Common myeloid progenitor, CD34-positive (primary cell): ENCODE data around the gene MAMDC2.

Source experiments
- CTCF ChIA-PET: fragments of 350-600 bp; sonication (Branson Sonifier 250); formaldehyde crosslinking; loops from one replicate; lab custom pipeline; 2021; ENCODE audit warnings: antibody characterized with exemption; lab: Charles Lee
- POLR2A ChIA-PET: fragments of 350-600 bp; sonication (Branson Sonifier 250); formaldehyde crosslinking; loops from one replicate; lab custom pipeline; 2021; ENCODE audit warnings: antibody characterized with exemption; lab: Charles Lee
- DNase-seq, 3 donors: peaks; one replicate each; pipeline versions ENCODE4 v3.0.0 to v3.0.0-alpha.2; 2013
- H3K27ac ChIP-seq, 2 experiments: 1 replicate in 1 of 2; 2 replicates in 1 of 2; pipeline ENCODE4 v1.7.0; 2013; ENCODE audit warnings: inconsistent platforms in 2 of 2, low read length in 2 of 2, mild to moderate bottlenecking in 2 of 2, low read depth in 1 of 2, moderate library complexity in 1 of 2; ENCODE audit not compliant: severe bottlenecking in 2 of 2, insufficient read depth in 1 of 2, poor library complexity in 1 of 2
- H3K27me3 ChIP-seq, 5 experiments: replicated peaks in 2 of 5; 1 replicate in 3 of 5; 2 replicates in 2 of 5; pipeline versions ENCODE4 v1.6.1 to v1.7.0; 2013; ENCODE audit warnings: low read length in 4 of 5, mild to moderate bottlenecking in 2 of 5, moderate library complexity in 2 of 5, inconsistent platforms in 1 of 5; ENCODE audit not compliant: insufficient read depth in 5 of 5, control insufficient read depth in 4 of 5
- H3K36me3 ChIP-seq, 4 experiments: 1 replicate in 2 of 4; 2 replicates in 2 of 4; pipeline versions ENCODE4 v1.6.1 to v1.7.0; 2013; ENCODE audit warnings: low read length in 3 of 4, control low read depth in 1 of 4, mild to moderate bottlenecking in 1 of 4; ENCODE audit not compliant: control insufficient read depth in 4 of 4, insufficient read depth in 4 of 4
- H3K4me1 ChIP-seq, 4 experiments: 1 replicate in 3 of 4; 2 replicates in 1 of 4; pipeline versions ENCODE4 v1.6.1 to v1.7.1; 2013; ENCODE audit warnings: low read length in 3 of 4, mild to moderate bottlenecking in 3 of 4, control low read depth in 1 of 4, inconsistent platforms in 1 of 4, moderate library complexity in 1 of 4; ENCODE audit not compliant: control insufficient read depth in 4 of 4, insufficient read depth in 4 of 4; ENCODE audit errors: control extremely low read depth in 1 of 4
- H3K4me3 ChIP-seq, 7 experiments: 1 replicate in 4 of 7; 2 replicates in 3 of 7; pipeline versions ENCODE4 v1.5.1 to v1.7.0; 2013; ENCODE audit warnings: mild to moderate bottlenecking in 7 of 7, low read length in 6 of 7, moderate library complexity in 6 of 7, inconsistent platforms in 2 of 7, low read depth in 2 of 7, control low read depth in 1 of 7; ENCODE audit not compliant: insufficient read depth in 4 of 7, control insufficient read depth in 1 of 7; ENCODE audit errors: extremely low read depth in 1 of 7
- H3K9me3 ChIP-seq, 5 experiments: 1 replicate in 4 of 5; 2 replicates in 1 of 5; pipeline versions ENCODE4 v1.6.1 to v1.7.1; 2013; ENCODE audit warnings: low read length in 4 of 5, mild to moderate bottlenecking in 2 of 5, inconsistent platforms in 1 of 5, low read depth in 1 of 5, moderate library complexity in 1 of 5; ENCODE audit not compliant: control insufficient read depth in 4 of 5, insufficient read depth in 2 of 5; ENCODE audit errors: control extremely low read depth in 1 of 5
- WGBS: methylation state at CpG from one replicate; pipeline ENCODE4 v1.1.5; 2013; ENCODE audit not compliant: insufficient coverage; 5-methylcytosine and 5-hydroxymethylcytosine counted together

Gene MAMDC2

DNA sequence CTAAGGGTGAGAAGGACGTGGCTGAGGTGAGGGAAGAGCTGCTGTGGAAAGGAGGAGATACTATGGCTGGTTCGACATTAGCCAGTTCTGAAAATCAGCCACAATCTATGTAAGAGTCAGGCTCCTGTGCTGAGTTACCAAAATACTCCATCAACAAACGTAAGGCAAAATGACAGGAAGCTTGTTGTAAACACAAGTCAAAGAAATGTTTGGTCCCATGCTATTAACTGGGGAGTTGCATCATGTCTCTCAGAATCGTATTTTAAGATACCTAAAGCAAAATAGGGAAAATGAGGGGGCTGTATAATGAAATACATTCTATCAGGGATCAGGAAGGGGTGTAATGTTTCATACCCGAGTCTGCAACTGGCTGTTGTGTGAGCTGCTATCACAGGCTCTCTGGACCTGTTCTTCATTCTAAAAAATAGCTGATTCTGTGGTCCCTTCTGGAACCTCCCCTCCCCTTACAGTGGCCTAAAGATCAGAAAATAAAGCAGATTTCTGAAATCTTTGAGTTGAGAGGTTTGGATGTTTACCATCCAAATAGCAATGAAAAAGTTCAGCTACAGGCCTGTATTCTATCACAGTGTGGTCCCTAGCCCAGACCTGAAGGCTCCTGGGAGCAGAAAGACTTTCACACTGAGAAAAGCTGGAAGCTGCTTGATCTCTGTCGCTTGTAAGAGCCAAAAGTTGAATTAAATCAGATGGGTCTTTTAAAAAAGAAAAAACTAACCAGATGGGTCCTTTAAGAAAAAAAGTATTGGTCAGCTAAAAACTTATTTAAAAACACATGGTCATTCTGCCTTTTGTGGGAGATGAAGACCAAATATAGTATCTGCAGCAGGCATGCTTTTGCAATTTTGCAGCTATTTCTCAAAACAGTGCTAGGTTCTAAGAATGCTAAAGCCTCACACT, 117.3 kb downstream of the MAMDC2 start:
- 84% methylated on average over 6 of the region's 6 CpGs for WGBS
- POLR2A ChIA-PET: no interaction called here
- Histone ChIP-seq H3K27ac (no peak overlapping the region), H3K9me3 (no peaks in the 10 kb centered on the region), H3K4me3 (no peak overlapping the region), H3K4me1 (no peaks in the 10 kb centered on the region), H3K36me3 (peaks cover 0 to 8% (median 0%) of the 10 kb centered on the region in 4 experiments), H3K27me3 (no peaks in the 10 kb centered on the region)
- no peak for DNase-seq
- CTCF ChIA-PET: interaction anchor here (0.6 to 1.1 kb wide), 2 partner anchors 10 to 68 kb away, joined by 3 read pairs; no protein-coding TSS in a partner anchor

DNA sequence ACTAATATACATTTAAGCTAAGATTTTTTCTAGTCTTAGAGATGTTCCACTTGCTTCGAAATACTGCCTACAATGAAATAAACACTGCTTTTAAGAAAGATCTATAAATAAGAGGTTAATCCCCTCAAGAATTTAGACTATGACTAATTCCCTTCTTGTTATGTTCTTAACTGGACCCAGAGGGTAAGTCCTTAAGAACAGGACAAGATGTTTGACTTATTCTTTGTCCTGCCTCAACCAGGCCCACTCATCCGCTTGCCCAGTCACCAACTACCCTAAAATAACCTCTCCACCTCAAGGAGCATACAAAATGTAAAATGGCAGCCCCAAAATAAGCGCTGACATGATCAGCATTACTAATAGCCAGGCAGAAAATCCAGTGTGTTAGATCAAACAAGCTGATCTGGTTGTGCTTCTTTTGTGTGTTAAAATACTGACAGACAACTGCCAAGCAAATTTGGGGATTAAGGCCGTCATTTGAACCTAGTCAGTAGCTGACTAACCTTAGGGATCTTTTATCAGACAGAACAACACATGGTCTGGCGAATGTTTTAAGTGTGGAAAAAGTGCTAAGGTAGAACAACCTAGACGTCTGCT, 121.5 kb downstream of the MAMDC2 start:
- Histone ChIP-seq H3K9me3 (no peaks in the 10 kb centered on the region), H3K4me1 (no peaks in the 10 kb centered on the region), H3K27me3 (no peaks in the 10 kb centered on the region), H3K4me3 (no peak overlapping the region), H3K36me3 (peaks cover 0 to 6% (median 0%) of the 10 kb centered on the region in 4 experiments), H3K27ac (no peak overlapping the region)
- WGBS: 90% methylated on average over 4 of the region's 6 CpGs
- ChIA-PET CTCF (no interaction called here), POLR2A (no interaction called here)
- no peak for DNase-seq

DNA sequence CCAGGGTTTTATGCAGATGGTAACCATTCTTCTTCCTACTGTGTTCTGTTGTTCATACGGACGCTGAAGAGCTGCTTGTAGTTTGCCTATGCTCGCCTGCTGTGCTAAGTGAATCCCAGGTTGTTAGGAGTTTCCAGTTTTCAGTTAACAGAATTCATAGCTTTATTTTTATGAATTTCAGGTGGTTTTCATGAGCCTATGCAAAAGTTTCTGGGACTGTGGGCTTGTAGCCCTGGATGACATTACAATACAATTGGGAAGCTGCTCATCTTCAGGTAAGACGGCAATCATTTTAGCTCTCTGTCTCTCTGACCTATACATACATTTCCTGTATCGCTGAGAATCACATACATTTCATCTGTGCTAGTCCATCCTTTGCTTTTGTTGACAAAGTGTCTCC, 124.9 kb downstream of the MAMDC2 start:
- peaks cover 0 to 28% (median 4%) of the 10 kb centered on the region in 4 experiments for H3K36me3 ChIP-seq
- CTCF ChIA-PET: no interaction called here
- 97% methylated on average over 4 of the region's 5 CpGs for WGBS
- H3K4me1 ChIP-seq: no peaks in the 10 kb centered on the region
- no peaks in the 10 kb centered on the region for H3K9me3 ChIP-seq
- H3K27ac ChIP-seq: no peak overlapping the region
- H3K4me3 ChIP-seq: no peak overlapping the region
- POLR2A ChIA-PET: no interaction called here
- no peaks in the 10 kb centered on the region for H3K27me3 ChIP-seq
- no peak for DNase-seq

DNA sequence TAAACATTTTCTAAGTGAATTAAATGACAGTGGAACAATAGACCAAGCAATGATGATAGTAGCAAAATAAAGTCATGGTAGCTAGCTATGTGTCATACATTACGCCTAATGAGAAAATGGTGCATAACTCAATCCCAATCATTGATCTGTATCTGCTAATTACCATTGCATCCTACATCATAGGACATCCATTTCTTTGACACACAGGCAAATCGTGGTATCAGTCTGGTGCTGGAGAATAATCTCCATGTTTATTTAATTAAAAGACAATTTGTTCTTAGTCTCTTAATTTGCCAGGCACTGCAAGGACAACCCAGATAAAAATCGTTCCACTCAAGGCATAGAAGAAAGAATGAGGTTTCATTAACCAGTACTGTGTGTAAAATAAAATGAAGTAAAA, 125.6 kb downstream of the MAMDC2 start:
- Histone ChIP-seq H3K4me1 (no peaks in the 10 kb centered on the region), H3K36me3 (peaks cover 0 to 30% (median 4%) of the 10 kb centered on the region in 4 experiments), H3K9me3 (no peaks in the 10 kb centered on the region), H3K27ac (no peak overlapping the region), H3K4me3 (no peak overlapping the region), H3K27me3 (no peaks in the 10 kb centered on the region)
- ChIA-PET POLR2A (no interaction called here), CTCF (no interaction called here)
- WGBS: no CpG with 5 or more reads among the region's 3 CpGs
- no peak for DNase-seq

DNA sequence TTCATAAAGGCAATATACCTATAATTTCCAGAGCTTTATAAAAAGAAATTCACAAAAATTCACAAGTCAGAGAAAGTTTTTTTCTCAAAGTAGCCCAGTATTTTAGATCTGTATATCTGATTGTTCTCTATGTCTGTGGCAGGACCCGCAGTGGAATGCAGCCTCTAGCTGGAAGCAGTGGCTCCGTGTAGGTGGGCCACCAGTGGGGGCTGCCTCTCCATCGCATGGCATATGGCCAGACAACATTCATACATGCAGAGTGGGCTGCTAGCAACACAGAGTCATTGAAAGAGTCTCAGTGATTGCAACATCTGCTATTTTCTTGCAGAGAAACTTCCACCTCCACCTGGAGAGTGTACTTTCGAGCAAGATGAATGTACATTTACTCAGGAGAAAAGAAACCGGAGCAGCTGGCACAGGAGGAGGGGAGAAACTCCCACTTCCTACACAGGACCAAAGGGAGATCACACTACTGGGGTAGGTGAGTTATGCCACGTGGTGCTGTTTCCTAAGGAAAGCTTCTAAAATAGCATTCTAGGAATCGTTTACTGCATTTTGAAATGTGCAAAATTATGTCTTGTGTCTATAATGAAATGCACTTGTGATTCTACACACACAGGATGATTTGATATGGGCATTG, 126.6 kb downstream of the MAMDC2 start:
- ChIA-PET POLR2A (no interaction called here), CTCF (no interaction called here)
- no peak overlapping the region for H3K4me3 ChIP-seq
- H3K27me3 ChIP-seq: no peaks in the 10 kb centered on the region
- no peak for DNase-seq
- no peak overlapping the region for H3K27ac ChIP-seq
- 95% methylated on average over 4 of the region's 7 CpGs for WGBS
- no peaks in the 10 kb centered on the region for H3K4me1 ChIP-seq
- H3K36me3 ChIP-seq: peaks cover 0 to 30% (median 4%) of the 10 kb centered on the region in 4 experiments
- no peaks in the 10 kb centered on the region for H3K9me3 ChIP-seq

DNA sequence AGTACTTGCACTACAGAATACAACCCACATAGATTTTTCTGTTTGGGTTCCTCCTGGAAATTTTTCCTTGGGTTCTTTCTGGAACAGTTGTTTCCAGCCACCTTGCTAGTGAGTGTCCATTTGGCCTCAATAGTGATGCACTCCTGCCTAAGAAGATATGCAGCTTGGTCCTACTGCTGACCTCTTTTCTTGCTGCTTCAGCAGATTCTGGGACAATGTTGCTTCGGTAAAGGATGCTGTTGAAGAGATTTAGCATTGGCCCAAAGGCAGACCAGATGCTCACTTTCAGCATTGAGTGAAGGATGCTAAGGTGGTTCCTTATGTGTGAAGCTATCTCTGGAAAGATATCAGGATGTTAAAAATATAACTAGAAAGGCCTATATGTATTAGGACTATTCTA, 128.9 kb downstream of the MAMDC2 start:
- Histone ChIP-seq H3K27ac (no peak overlapping the region), H3K4me1 (no peaks in the 10 kb centered on the region), H3K4me3 (no peak overlapping the region), H3K27me3 (no peaks in the 10 kb centered on the region), H3K9me3 (no peaks in the 10 kb centered on the region), H3K36me3 (peaks cover 0 to 37% (median 4%) of the 10 kb centered on the region in 4 experiments)
- CTCF ChIA-PET: no interaction called here
- POLR2A ChIA-PET: no interaction called here
- 100% methylated on average over 1 of the region's 1 CpG for WGBS
- DNase-seq: no peak

DNA sequence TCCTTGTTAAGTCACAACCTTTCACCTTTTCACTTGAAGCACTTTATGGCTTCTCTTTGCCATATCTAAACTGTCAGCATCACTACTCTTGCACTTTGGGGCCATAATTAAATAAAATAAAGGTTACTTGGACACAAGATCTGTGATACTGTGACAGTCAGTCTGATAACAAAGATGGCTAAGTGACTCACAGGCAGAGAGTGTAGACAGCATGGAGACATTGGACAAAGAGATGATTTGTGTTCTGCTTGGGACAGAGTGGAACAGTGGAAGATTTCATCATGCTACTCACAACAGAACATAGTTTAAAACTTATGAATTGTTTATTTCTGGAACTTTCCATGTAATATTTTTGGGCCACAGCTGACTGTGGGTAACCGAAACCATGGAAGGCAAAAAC, 133.5 kb downstream of the MAMDC2 start:
- no peak for DNase-seq
- H3K4me3 ChIP-seq: no peak overlapping the region
- H3K27ac ChIP-seq: no peak overlapping the region
- POLR2A ChIA-PET: no interaction called here
- H3K27me3 ChIP-seq: no peaks in the 10 kb centered on the region
- H3K36me3 ChIP-seq: peaks cover 0 to 24% (median 0%) of the 10 kb centered on the region in 4 experiments
- 100% methylated on average over 1 of the region's 1 CpG for WGBS
- no peaks in the 10 kb centered on the region for H3K9me3 ChIP-seq
- CTCF ChIA-PET: no interaction called here
- no peaks in the 10 kb centered on the region for H3K4me1 ChIP-seq
